GM18507 (cell line): ENCODE measurements around the gene SPRR5.
A peak's percentile ranks its signal among the peaks of the same experiment; 100 is the strongest.

ENCODE experiments used
- DNase-seq: peaks from one replicate; pipeline ENCODE4 v3.0.0; 2011; ENCODE audit warnings: low read depth; ENCODE audit not compliant: insufficient read length; ENCODE audit errors: extremely low spot score
- FAIRE-seq: peaks from 2 replicates; lab custom pipeline; 2011; peaks lifted over from hg19 to GRCh38; lab: Jason Lieb, UNC

SPRR5 gene

DNA sequence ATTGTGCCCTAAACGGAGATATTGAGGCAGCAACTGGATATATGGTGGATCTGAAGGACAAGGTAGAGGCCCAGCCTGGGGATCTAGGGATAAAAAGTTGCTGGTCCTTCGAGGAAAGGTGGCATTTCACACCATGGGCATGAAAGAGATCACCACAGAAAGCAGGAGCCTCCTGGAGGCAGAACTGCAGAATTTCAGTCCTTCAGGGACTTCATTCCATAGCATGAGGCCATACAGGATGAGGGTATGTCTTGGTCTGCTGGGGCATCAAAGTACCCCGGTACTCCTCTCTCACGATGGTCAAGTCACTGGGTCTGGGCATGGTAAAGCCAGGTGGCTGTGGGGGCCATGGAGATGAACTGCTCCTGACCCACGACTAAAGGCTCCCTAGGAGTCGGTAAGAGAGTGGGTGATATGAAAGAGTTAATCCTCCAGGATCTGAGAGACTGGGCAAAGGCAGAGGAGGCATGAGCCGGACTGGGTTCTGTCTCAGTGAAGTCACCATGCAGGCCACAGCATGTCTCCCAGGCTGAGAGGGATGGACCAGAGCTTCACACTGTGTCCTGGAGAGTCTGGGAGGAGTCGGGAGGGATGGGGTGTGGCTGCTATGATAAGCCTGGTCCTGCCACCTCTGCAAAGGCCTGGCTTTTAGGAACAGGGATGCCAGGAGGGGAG, 5.8 kb upstream of the SPRR5 start:
- no peak for DNase-seq
- FAIRE-seq: no peak

DNA sequence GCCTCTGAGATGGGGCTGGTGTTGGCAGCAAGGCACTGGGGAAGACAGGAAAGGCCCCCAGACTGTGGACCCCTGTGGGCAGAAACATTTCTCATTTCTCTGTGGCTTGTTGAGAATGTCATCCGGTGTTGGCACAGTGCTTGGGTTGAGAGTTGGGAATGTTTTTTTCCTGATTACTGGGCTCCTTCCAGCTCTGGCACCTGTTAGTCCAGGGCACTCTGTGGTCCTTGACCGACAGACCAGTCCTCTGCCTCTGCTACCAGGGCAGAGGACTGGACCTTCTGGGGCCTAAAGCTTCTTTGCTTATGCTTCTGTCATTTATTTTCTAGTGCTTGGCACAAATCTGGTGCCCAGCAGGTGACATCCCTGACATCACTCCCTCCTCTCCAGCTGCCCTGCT, 4.8 kb upstream of the SPRR5 start:
- DNase-seq (no peak), FAIRE-seq (no peak)

DNA sequence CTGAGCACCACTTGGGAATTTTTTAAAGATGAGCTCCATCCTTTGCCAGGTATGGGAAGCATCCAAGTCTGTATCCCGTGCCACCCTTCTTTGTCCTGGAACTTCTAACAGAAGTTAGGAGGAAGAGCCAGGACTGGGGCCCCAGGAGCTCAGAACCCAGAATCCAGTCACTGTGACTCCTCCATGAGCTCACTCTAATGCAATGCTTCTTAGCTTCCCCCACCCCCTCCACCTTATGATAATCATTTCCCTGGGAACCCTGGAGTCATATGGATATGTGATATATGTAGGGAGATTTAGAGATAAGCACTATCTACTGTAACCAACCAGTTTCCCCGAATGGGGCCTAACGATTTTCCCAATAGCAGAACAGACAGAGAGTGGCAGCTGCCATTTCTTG, 758 bp upstream of the SPRR5 start:
- DNase-seq: no peak
- FAIRE-seq: no peak

DNA sequence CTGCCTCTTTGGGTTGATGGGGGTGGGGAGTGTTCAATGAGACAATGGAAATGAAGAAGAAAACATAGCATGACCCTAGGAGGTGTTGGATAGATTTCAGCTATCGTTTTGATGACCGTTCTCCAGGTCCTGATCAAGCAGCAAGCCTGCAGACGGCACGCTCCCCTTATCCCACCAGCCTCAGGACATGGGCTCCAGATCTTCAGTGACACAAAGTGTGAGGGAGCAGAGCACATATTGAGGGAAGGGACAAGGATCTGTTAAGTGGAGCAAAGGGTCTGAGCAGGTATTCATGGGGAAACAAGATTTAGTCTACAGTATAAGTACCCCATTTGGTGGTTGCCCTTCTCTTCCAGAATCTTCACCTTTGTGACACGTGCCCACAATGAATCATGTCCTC, 4.7 kb downstream of the SPRR5 start:
- FAIRE-seq (no peak), DNase-seq (no peak)

DNA sequence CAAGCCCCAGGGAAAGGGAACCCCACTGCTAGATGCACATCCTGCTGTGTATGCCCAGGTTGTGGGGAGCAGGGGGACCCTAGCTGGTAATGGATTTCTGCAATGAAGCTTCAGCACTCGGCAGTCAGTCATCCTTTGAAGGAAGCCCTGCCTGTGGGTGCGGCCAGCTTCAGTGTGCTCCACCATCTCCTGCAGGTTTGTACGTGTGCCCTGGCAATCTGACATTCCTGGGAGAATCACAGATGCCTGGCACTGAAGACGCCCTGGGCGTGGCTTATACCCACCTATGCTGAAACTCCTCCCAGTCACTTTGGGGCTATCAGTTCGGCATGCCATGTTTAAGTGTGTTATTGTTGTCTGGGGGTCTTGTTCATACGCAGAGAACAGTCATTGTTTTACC, 6.8 kb downstream of the SPRR5 start:
- DNase-seq (no peak), FAIRE-seq (no peak)

DNA sequence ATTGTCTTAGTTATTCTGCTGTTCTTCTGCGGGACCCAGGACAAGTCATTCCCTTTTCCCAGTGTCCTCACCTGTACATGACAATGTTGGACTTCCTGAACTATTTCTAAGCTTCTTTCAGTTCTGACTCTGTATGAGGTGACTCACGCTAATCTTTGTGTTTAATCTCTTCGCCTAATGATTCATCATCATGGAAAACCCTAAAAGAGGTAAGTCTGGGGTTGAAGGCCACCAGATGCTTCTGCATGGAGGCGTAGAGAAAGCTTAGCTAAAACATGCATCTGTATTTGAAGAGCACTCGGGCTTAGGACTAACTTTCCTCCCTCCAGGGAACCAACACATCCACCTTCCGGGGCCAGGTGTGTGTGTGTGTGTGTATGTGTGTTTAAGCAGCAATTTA, 7.4 kb downstream of the SPRR5 start:
- no peak for DNase-seq
- no peak for FAIRE-seq

DNA sequence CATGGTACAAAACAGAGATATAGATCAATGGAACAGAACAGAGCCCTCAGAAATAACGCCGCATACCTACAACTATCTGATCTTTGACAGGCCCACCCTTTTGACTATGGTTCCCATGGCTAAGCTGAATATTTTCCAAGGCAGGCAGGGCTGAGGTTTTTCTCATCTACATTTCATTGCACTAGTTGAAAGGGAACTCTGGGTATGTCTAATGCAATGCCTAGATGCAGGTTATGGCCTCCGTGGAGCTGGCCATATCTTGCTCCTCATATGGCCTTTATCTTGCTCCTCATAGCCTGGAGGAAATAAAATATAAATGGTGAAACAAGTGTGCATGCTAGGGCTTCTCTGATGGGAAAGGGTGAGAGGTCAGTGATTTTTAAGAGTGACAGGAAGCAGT, 10.6 kb downstream of the SPRR5 start:
- no peak for FAIRE-seq
- no peak for DNase-seq

DNA sequence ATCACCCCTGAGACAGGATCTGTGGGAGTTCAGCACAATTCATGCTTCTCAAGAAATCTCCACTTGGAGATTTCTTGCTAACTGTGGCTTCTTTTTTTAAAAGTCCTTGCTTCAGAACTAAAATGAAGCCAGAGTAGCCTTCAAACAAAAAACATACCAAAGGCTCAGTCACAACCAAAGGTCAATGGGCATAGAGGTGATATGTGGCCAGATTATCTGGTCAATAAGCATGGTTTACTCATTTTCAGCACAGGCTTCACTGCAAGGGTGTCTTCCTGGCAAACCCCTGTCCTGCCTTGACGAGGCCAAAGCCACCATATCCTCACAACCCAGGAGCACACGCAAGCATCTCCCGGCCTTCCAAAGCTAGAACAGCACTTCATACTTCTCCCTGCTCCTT, 12.3 kb downstream of the SPRR5 start:
- FAIRE-seq (no peak), DNase-seq (no peak)

DNA sequence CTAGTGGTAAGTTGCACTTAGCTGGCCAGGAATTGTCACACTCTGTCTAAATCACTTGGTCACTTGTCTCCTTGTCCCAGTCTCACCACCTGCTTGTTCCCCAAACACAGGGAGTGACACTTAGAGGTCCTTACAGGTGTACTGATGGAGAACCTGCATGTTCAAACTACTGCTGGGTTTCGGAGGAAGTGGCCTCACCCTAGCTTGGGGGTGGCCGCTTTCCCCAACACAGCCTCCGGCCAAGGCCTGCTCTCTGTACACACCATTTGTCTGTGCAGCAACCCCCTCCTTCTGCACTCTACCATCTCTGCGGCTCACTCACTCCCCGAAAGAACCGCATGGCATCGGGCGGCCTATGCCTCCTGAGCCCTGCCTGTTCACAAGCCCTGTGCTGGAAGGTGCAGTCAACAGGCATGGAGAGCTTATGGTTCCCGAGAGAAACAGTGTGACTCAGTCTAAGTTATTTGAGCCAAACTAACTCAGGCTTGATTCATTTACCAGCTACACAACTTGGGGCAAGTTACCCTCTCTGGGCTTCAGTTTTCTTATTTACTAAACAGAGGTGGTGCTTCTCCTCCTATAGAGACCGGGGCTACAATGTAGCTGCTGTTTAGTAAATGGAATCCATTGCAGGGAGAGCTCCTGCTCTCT, 12.9 kb downstream of the SPRR5 start:
- DNase-seq (no peak), FAIRE-seq (no peak)

DNA sequence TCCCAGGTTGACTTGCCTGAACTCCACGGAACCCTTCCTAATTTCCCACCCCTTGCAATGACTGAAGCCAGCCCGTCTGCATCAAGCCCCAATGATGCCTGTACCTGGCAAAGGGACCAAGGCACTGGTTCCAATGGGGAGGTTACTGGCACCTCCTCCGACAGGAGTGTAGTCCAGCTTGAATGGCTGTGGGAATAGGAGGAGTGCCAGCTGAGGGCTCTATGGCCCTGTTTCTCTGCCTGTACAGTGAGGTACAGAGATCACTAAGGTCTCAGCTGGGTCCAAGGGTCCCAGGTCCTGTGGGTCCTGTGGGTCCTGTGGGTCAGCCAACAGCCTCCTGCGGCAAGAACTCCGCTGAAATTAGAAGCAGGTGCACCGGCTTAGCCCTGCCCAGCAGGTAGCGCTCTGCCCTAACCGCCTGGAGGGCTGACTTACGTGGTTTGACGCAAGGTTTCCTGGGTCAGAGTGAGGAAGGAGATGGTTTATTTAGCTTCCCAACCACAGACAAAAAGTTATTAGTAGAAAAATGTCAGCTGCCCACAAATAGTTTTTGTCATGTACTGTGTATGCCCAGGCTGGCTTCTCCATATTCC, 13.5 kb downstream of the SPRR5 start:
- FAIRE-seq (no peak), DNase-seq (no peak)

DNA sequence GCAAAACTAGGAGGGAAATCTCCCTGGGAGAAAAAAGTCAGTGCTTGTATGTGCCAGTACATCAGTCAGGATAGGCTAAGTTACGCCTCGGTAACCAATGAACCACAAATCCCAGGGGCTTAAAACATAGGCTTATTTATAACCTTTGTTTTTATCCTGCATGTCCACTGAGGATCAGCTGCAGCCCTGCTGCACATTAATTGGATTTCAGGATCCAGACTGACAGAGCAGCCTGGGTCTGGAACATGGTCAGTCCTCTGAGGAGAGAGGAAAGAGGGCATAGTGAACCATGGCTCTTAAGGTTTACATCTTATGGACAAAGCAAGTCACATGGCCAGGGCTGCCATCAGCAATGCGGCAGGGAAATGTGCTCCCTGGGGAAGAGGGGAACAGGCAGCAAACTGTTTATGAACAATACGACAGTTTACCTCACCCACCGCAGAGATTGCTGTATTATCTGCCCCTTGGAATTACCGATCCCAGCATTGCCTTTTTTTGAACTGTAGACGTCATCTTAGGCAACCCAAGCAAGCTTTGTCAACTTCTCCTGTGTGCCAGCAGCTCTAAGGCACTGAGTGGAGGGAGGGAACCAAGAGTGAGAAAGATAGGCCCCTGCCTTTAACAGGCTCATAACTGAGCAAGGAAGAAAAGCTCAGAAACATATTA, 14.4 kb downstream of the SPRR5 start:
- DNase-seq (no peak), FAIRE-seq (no peak)

DNA sequence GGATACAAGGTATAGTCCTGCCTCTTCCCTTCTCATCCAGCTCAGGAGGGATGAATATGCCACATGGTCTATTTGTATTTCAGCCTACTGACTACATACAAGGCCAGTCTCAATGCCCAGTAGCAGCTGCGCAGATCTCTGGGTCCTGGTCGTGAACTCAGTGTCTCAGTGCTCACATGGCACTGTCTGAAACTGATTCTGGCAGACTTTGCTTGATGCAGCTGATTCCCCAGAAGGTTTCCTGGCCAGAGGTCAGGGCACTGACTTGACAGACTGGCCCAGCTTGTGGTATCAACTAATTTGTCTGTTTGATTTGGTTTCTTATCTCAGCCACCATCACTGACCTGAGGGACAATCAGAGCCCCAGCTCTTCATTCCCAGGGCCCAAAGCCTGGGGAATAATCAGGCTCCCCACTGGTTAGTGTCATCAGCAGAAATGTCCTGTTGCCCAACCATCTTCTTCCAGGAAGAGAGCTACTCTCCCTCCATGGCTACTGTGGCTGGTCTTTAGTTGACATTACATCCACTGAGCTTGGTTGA, 15.9 kb downstream of the SPRR5 start:
- no peak for FAIRE-seq
- no peak for DNase-seq

DNA sequence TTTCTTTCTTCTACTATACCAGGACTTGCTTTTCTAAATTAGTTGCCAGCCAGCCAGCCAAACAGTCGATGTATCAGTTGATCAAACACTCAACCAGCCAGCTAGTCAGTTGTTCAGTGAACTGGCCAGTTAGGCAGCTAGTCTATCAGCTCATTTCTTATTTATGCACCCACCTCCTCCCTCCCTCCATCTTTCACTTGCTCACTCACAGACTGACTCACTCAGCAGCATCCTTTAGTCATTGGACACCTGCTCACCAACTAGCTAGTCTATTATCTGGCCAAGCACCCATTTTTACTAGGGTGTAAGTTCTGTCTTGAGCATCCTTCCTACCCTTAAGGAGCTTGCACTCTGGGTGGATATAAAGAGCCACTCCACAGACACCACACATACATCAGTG, 17.5 kb downstream of the SPRR5 start:
- DNase-seq (no peak), FAIRE-seq (no peak)

DNA sequence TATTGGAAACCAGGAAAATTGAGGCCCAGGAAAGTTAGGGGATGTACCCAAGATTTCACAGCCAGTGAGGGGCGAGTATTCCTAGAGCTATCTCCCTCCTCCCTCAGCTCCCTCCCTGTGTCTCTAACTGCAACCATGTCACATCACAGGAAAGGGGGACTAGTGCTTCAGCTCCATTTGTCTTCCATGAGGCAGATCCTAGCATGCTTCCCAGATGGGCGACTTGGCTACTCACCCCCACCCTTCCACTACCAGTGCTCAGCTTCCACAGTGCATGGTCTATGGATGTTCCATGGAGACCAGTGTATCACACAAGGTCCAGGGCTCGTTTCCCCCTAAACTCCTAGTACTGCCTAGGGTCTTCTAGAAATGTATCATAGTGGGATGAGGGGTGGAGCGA, 18.8 kb downstream of the SPRR5 start:
- no peak for DNase-seq
- no peak for FAIRE-seq

DNA sequence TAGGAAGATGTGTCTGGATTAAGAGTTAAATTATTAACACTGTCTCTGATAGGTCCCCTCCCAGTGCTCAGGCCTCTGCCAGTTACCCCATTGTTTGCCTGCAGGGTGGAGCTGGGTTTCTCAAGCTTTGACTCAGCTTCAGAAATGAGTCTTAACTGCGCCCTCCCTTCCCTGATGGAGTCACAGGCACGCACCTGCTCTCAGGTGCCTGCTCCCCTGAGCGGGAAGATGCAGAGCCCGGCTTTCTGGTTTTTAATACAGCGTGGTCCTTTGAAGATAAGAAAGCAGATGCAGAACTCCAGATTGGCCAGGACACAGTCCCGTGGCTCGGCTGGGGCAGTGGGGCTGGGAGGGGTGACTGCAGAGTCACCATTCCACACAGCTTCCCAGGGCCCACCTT, 20.2 kb downstream of the SPRR5 start:
- DNase-seq (no peak), FAIRE-seq (peak; percentile 24)

DNA sequence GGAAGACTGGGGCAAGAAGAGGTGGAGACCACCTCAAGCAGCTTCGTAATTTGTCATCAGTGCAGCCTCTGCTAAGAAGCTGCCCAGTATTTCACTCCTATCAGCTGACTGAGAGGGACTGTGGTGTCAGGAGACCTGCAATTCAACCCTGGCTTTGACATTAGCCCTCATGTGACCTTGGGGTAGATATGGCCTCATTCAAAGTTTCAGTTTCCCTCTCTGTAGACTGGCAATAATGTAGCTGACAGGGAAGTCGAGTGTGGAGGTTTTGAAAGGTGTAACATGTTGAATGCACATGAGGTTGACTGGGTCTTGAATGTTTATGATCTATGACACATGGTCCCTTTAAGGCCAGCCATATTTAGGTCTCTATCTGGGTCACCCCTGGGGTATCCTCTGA, 21.2 kb downstream of the SPRR5 start:
- DNase-seq: peak; percentile 15
- peak; percentile 89 for FAIRE-seq

DNA sequence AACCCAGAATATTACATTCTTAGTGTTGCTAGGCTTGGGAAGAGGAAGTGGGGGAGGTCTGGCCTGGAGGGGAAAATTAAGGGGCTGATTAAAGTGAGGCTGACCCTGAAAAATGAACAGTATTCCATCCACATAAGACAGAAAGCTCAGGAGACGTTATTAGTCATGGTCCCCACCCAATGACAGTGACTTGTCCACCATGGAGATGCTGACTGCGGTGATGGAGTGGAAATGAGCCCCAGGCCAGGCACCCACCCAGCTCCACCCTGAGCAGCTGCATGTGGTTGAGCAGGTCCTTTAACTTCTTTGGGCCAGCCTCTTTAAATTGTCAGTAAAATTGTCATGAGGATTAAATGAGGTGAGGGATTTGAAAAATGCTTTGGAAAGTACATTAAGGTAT, 22.0 kb downstream of the SPRR5 start:
- DNase-seq (no peak), FAIRE-seq (no peak)

DNA sequence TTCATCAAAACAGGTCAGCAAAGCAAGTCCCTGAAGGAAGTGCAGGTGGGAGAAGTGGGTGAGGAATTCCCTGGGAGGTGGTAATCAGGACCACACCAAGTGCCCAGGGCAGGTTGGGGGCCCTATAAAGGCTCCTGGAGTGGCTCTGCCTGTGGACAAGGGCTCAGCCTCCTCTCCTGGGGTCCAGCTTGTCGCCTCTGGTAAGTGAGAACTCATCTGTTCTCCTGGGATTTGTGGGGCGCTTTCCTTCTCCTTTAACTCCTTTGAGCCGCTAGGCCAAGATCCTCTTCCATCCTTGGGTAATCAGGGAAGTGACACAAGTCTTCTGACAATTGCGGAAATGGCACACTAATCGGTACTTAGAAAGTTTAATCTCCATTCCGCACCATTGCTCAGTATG, 23.5 kb downstream of the SPRR5 start, which contains the start of gene SPRR4:
Gene SPRR4 (plus strand): TSS at position 154 of the 400 bp plus-strand sequence. CDS start 1,243 bp downstream, outside the sequence.
- DNase-seq: no peak
- no peak for FAIRE-seq

DNA sequence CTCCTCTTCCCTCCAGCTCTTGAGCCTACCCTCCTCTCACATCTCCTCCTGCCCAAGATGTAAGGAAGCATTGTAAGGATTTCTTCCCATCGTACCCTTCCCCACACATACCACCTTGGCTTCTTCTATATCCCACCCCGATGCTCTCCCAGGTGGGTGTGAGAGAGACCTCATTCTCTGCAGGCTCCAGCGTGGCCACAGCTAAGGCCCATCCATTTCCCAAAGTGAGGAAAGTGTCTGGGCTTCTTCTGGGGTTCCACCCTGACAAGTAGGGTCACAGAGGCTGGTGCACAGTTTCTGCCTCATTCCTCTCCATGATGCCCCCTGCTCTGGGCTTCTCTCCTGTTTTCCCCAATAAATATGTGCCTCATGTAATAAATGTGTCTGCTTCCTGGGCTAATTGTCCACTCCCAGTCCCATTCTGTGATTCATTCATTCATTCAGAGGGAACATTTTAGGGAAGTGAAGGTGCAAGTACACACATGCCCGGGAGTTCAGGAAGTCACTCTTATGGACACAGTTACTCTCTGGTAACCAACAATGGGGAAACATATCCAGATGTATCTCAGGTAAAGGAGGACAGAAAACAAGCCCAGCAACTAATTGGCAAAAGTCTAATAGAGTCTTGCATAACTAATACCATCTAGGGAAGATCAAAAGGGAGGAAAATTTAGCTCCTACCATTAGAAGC, 25.3 kb downstream of the SPRR5 start:
- DNase-seq (no peak), FAIRE-seq (no peak)

DNA sequence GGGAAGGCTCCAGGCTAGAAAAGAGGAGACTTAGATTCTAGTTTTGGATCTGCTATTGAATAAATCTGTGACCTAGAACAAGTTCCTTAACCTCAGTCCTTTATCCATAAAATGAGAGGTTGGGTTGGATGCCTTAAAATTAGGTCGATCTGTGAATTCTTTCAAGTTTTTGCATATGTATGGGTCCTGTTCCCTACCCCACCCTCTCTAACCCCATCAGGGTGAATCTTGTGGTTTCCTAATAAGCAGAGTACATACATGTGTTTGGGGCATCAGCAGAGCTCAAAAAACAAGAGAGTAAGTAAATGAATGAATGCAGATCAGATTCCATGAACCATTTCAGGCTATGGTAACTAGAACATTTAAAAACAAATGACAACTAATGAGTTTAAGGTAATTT, 29.7 kb downstream of the SPRR5 start:
- DNase-seq (no peak), FAIRE-seq (no peak)
